GM18508 (cell line): ENCODE data around the gene TRERF1.

Experiments
- ATAC-seq: cut with Tn5 transposase; IDR thresholded peaks from one replicate; pipeline ENCODE4 v1.9.1; 2021; ENCODE audit warnings: moderate number of reproducible peaks; ENCODE audit not compliant: insufficient read depth, unreplicated experiment

Gene TRERF1

DNA sequence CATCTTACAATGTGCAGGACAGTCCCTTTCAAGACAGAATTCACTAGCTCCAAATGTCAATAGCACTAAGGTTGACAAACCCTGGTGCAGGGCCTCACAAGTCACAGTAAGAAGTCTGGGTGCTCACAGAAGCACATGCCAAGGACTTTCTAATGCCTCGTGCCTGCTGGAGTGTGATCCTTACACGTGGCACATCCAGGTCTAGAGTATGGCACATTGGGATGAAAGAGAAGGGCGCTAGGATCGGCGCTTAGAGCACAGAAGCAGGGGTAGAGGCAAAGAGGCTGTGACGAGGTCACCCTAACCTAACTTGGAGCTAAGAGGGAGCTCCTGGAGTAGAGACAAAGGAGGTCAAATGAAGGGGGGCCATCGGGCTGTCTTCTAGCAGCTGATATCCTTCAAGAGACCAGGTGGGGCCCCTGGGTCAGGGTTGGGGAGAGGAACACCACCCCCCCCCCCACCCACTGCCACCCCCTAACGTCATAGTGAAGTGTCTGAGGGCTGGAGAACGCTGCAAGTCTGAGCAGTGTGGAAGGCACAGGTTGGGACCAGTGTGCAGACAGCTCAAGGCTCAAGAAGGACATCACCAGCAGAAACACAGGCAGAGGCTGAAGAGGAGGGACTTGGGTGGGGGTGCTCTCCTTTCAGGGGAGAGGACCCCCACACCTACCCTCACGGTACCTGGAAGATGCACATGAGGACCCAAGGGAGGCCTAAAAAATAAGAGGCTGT, 136.3 kb downstream of the TRERF1 start:
- ATAC-seq, result no peak

GRCh38 chr6:42314571-42315258, 137.0 kb downstream of the TRERF1 start:
- no peak for ATAC-seq

DNA sequence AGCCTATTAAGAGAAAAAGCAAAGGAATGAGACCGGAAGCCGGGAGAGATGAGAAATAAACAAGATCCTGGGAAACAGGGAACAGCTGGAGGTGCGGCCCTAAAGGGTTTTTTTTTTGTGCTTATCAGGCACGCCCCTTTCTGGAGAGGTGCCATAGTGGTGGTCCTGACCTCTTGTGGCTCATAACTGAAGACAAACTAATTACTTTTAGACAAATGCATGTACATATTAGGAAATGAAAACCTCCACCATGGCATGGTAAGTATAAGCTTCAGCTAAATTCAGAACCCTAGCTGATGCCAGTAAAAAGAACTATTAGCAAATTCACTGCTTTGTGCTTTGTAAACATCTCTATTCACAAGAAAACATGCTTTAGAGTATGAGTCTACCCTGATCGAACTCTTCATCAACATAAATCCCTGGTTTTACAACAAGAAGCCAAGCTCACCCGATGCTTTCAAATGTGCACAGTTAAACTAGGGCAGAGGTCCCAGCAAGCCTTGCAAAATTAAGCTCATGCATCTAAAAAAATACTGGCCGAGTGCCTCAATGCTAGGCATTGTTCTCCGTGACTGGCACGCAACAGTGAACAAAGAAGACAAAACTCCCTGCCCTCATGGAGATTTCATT, 137.7 kb downstream of the TRERF1 start:
- no peak for ATAC-seq

DNA sequence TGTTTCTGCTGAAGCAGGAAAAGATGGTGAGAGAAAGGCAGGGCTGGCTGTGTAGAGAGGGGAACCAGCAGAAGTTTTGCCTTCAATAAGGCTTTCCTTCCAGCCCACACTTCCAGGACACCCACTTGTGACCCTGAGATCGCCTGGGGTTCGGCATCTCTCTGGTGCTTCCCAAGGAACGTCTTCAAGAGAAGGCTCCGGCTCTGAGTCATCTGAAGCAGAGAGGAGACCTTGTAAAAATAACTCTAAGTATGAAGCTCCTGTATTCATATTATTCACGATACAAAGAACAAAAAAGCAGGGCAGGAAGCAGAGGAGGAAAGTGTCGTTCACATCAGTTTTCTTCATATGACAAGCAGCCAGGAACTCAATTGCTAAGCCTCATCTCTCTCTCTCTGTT, 138.7 kb downstream of the TRERF1 start:
- no peak for ATAC-seq

GRCh38 chr6:42307141-42307470, 144.6 kb downstream of the TRERF1 start:
- ATAC-seq, result no peak

GRCh38 chr6:42306439-42307140, 145.1 kb downstream of the TRERF1 start:
- ATAC-seq, result no peak

GRCh38 chr6:42304053-42304712, 147.5 kb downstream of the TRERF1 start:
- ATAC-seq, result no peak

- ATAC-seq, result no peak
Observed at GRCh38 chr6:42302411-42302810, 149.3 kb downstream of the TRERF1 start.

GRCh38 chr6:42301986-42302385, 149.7 kb downstream of the TRERF1 start:
- ATAC-seq, result no peak

GRCh38 chr6:42300701-42301100, 151.0 kb downstream of the TRERF1 start:
- ATAC-seq, result no peak

- no peak for ATAC-seq
Observed at GRCh38 chr6:42300185-42300584, 151.5 kb downstream of the TRERF1 start.

DNA sequence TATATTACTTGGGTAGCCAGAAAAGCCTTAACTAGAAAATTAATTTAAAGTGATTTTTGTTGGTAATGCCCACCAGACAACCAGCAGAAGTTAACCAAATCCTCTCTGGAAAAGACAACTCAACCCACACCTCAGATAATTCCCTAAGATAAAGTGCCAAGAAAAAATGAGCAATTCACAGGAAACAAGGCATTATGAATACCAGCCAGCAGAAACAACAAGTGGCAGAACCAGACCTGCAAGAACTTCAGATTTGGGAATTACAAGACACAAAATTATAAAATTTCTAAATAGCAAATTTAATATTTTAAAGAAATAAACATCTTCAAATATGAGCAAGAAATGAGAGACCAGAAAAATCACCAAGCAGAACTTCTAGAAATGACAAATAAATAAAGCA, 154.1 kb downstream of the TRERF1 start:
- ATAC-seq, result no peak

- no peak for ATAC-seq
Observed at GRCh38 chr6:42296614-42297013, 155.1 kb downstream of the TRERF1 start.

GRCh38 chr6:42295677-42296076, 156.0 kb downstream of the TRERF1 start:
- ATAC-seq, result no peak

- ATAC-seq, result no peak
Observed at GRCh38 chr6:42295181-42295580, 156.5 kb downstream of the TRERF1 start.

- ATAC-seq, result no peak
Observed at GRCh38 chr6:42294759-42295158, 157.0 kb downstream of the TRERF1 start.

DNA sequence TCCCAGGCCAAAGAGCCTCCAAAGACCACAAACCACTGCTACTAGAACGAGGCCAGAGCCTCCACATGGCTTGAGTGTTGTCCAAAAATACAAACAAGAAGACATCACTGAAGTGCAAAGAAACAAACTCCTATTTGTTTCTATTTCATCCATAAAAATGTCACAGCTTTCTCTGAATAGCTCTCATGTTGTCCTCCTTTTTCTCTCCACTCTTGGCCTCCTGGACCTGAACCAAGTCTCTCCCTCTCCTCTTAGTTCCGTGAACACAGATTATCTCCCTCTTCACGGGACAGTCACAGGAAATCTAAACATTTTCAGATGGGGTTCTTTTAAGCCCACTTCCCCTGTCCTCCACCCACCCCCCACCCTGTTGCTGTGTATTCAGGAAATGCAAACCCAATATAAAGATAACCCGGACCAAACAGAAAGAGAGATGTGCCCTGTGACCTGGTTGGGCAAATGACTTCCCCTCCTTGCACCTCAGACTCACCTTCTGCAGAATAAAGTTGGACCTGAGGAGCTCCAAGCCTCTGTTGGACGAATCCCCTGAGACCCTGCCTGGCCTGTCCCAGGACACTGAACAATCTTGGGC, 158.2 kb downstream of the TRERF1 start:
- no peak for ATAC-seq

GRCh38 chr6:42292004-42292740, 159.6 kb downstream of the TRERF1 start:
- no peak for ATAC-seq

GRCh38 chr6:42287756-42288155, 164.0 kb downstream of the TRERF1 start:
- no peak for ATAC-seq
